HepG2 (cell line): ENCODE results near the gene PHF3. TPM values are rescaled to one million over a fixed set of nuclear protein-coding genes. Genes with fewer than 3 reads are reported as not detected.

Source experiments
- ATF7 ChIP-seq, 2 experiments: fragments of 450-650 bp in 1 of 2; sonication (generic) in 1 of 2; formaldehyde crosslinking in 1 of 2; IDR thresholded peaks; 2 replicates each; pipeline versions ENCODE4 v1.4.0 to v1.6.1; 2016 to 2020; ENCODE audit warnings: antibody characterized with exemption in 1 of 2, mild to moderate bottlenecking in 1 of 2, missing genetic modification reagents in 1 of 2
- DMTF1 ChIP-seq: sonication (generic); formaldehyde crosslinking; IDR thresholded peaks from 2 replicates; pipeline ENCODE4 v1.4.0; 2020; ENCODE audit warnings: mild to moderate bottlenecking, missing genetic modification reagents
- DRAP1 ChIP-seq: IDR thresholded peaks from 2 replicates; pipeline ENCODE4 v1.6.1; 2016; ENCODE audit warnings: missing genetic modification reagents, missing compliant biosample characterization
- JUND ChIP-seq: sonication (generic); formaldehyde crosslinking; IDR thresholded peaks from 2 replicates; pipeline ENCODE4 v1.8.0; 2022; ENCODE audit warnings: mild to moderate bottlenecking, missing genetic modification reagents
- KAT7 ChIP-seq: IDR thresholded peaks from 2 replicates; pipeline ENCODE4 v1.6.1; 2018; ENCODE audit warnings: borderline replicate concordance, missing compliant biosample characterization
- LBX2 ChIP-seq: sonication (generic); formaldehyde crosslinking; IDR thresholded peaks from 2 replicates; pipeline ENCODE4 v1.5.0; 2020; ENCODE audit warnings: missing genetic modification reagents, mild to moderate bottlenecking, borderline replicate concordance
- LRRFIP1 ChIP-seq: sonication (generic); formaldehyde crosslinking; conservative IDR thresholded peaks from 2 replicates; pipeline ENCODE4 v1.4.0; 2020; ENCODE audit warnings: missing genetic modification reagents
- MAFG ChIP-seq: sonication (generic); formaldehyde crosslinking; IDR thresholded peaks from 2 replicates; pipeline ENCODE4 v1.5.1; 2020; ENCODE audit warnings: mild to moderate bottlenecking, missing genetic modification reagents
- MEIS1 ChIP-seq: sonication (generic); formaldehyde crosslinking; IDR thresholded peaks from 2 replicates; pipeline ENCODE4 v1.9.0; 2021; ENCODE audit warnings: mild to moderate bottlenecking, missing genetic modification reagents, moderate library complexity, borderline replicate concordance
- NONO ChIP-seq, 2 experiments: fragments of 450-650 bp in 1 of 2; sonication (generic) in 1 of 2; formaldehyde crosslinking in 1 of 2; IDR thresholded peaks in 1 of 2; conservative IDR thresholded peaks in 1 of 2; 2 replicates each; pipeline versions ENCODE4 v1.6.1 to v1.8.0; 2017 to 2022; ENCODE audit warnings: mild to moderate bottlenecking in 1 of 2, missing genetic modification reagents in 1 of 2, moderate library complexity in 1 of 2
- PLSCR1 ChIP-seq: sonication (generic); formaldehyde crosslinking; IDR thresholded peaks from 2 replicates; pipeline ENCODE4 v1.5.0; 2020; ENCODE audit warnings: missing genetic modification reagents, mild to moderate bottlenecking, borderline replicate concordance
- RBM22 ChIP-seq: fragments of 200-400 bp; formaldehyde crosslinking; optimal IDR thresholded peaks from 2 replicates; pipeline ENCODE3; 2017; ENCODE audit warnings: mild to moderate bottlenecking, low read length, moderate library complexity
- RORA ChIP-seq: sonication (generic); formaldehyde crosslinking; IDR thresholded peaks from 2 replicates; pipeline ENCODE4 v1.5.0; 2020; ENCODE audit warnings: mild to moderate bottlenecking, missing genetic modification reagents, moderate library complexity
- SIN3B ChIP-seq: fragments of 150-350 bp; IDR thresholded peaks from 2 replicates; pipeline ENCODE4 v1.6.1; 2014; ENCODE audit warnings: low read length
- SMARCE1 ChIP-seq: fragments of 450-650 bp; IDR thresholded peaks from 2 replicates; pipeline ENCODE4 v1.6.1; 2017; ENCODE audit warnings: borderline replicate concordance
- SOX5 ChIP-seq: IDR thresholded peaks from 2 replicates; pipeline ENCODE4 v1.6.1; 2016; ENCODE audit warnings: borderline replicate concordance
- SYNCRIP ChIP-seq: fragments of 200-400 bp; formaldehyde crosslinking; IDR thresholded peaks from 2 replicates; pipeline ENCODE4 v1.6.1; 2018; ENCODE audit warnings: mild to moderate bottlenecking, low read depth, low read length; ENCODE audit not compliant: insufficient read depth
- TGIF2 ChIP-seq: IDR thresholded peaks from 2 replicates; pipeline ENCODE4 v1.6.1; 2016; ENCODE audit warnings: control low read depth, missing compliant biosample characterization
- ZBTB38 ChIP-seq: sonication (generic); formaldehyde crosslinking; IDR thresholded peaks from 2 replicates; pipeline ENCODE4 v1.5.1; 2020; ENCODE audit warnings: mild to moderate bottlenecking, missing genetic modification reagents
- ZNF296 ChIP-seq: sonication (generic); formaldehyde crosslinking; conservative IDR thresholded peaks from 2 replicates; pipeline ENCODE4 v1.5.0; 2020; ENCODE audit warnings: mild to moderate bottlenecking, missing genetic modification reagents
- ZNF383 ChIP-seq: sonication (generic); formaldehyde crosslinking; IDR thresholded peaks from 2 replicates; pipeline ENCODE4 v1.4.0; 2020; ENCODE audit warnings: missing genetic modification reagents, mild to moderate bottlenecking, borderline replicate concordance
- ZNF430 ChIP-seq: sonication (generic); formaldehyde crosslinking; IDR thresholded peaks from 2 replicates; pipeline ENCODE4 v1.9.0; 2021; ENCODE audit warnings: mild to moderate bottlenecking, missing genetic modification reagents
- ZNF629 ChIP-seq: sonication (generic); formaldehyde crosslinking; conservative IDR thresholded peaks from 2 replicates; pipeline ENCODE4 v1.5.0; 2020; ENCODE audit warnings: missing genetic modification reagents
- ZNF776 ChIP-seq: sonication (generic); formaldehyde crosslinking; IDR thresholded peaks from 2 replicates; pipeline ENCODE4 v1.4.0; 2020; ENCODE audit warnings: mild to moderate bottlenecking, missing genetic modification reagents
- ZNF790 ChIP-seq: sonication (generic); formaldehyde crosslinking; IDR thresholded peaks from 2 replicates; pipeline ENCODE4 v1.8.0; 2022; ENCODE audit warnings: missing genetic modification reagents, mild to moderate bottlenecking, borderline replicate concordance
- polyA plus RNA-seq, 8 experiments: library from polyadenylated mRNA; depleted of rRNA in 3 of 8; stranded (reverse) in 7 of 8; unstranded in 1 of 8; fragments of >200 nt; fragmentation: Illumina TruSeq in 4 of 8; extraction: Trizol in 4 of 8; gene quantifications; 2 replicates each; pipeline versions ENCODE4 v1.2.1 to v1.2.3, GENCODE V29; 2011 to 2016; ENCODE audit warnings: low read depth in 4 of 8, missing spikeins in 1 of 8, mixed read lengths in 1 of 8; ENCODE audit not compliant: insufficient read depth in 1 of 8
- total RNA-seq, 5 experiments: library from RNA; depleted of rRNA; stranded (reverse); fragments of >200 nt; fragmentation: Illumina TruSeq; extraction: Trizol; gene quantifications; 2 replicates each; pipeline ENCODE4 v1.2.3, GENCODE V29; 2016; ENCODE audit warnings: low read depth in 1 of 5

Gene PHF3
- total and polyA plus RNA-seq, 2 of the 13 experiments (the other 11 are each of a cell fraction or from before 2014, with no cell fraction given) = 19.8 to 70.4 TPM

- TF ChIP-seq ATF7 (IDR thresholded peaks at IDR 0.05) (no peak), ATF7 (CRISPR knock-in tag; IDR thresholded peaks at IDR 0.05) (no peak), RBM22 (no peak), ZNF629 (CRISPR knock-in tag) (no peak), DRAP1 (CRISPR knock-in tag) (no peak), TGIF2 (CRISPR knock-in tag) (0 out of 2 replicates have a peak, but pooled peaks have one; percentile 42), ZNF430 (CRISPR knock-in tag) (no peak), MEIS1 (CRISPR knock-in tag) (no peak), LRRFIP1 (CRISPR knock-in tag) (no peak), ZNF790 (CRISPR knock-in tag) (no peak), SMARCE1 (no peak), KAT7 (no peak), LBX2 (CRISPR knock-in tag) (no peak), JUND (CRISPR knock-in tag) (no peak), NONO (IDR thresholded peaks at IDR 0.05) (no peak), NONO (CRISPR knock-in tag; conservative IDR thresholded peaks at IDR 0.05) (0 out of 2 replicates have a peak, but pooled peaks have one; percentile 39), ZNF296 (CRISPR knock-in tag) (no peak), ZBTB38 (CRISPR knock-in tag) (no peak), SYNCRIP (no peak), RORA (CRISPR knock-in tag) (no peak), MAFG (no peak), SOX5 (CRISPR knock-in tag) (peak; percentile 71; the same call in 1 of the 2 replicates), ZNF776 (CRISPR knock-in tag) (no peak), DMTF1 (CRISPR knock-in tag) (no peak), PLSCR1 (CRISPR knock-in tag) (no peak), ZNF383 (CRISPR knock-in tag) (no peak), SIN3B (no peak)
Measured at GRCh38 chr6:63709148-63709547, 73.5 kb downstream of the PHF3 start (continued).
